ENCODE results near the gene GOLGA6C. TPM values are rescaled to one million over a fixed set of nuclear protein-coding genes. Genes with fewer than 3 reads are reported as not detected.

GOLGA6C gene
- total and polyA plus RNA-seq, 2 donors (not counting 1 experiment from before 2014, with no cell fraction given): not detected

DNA sequence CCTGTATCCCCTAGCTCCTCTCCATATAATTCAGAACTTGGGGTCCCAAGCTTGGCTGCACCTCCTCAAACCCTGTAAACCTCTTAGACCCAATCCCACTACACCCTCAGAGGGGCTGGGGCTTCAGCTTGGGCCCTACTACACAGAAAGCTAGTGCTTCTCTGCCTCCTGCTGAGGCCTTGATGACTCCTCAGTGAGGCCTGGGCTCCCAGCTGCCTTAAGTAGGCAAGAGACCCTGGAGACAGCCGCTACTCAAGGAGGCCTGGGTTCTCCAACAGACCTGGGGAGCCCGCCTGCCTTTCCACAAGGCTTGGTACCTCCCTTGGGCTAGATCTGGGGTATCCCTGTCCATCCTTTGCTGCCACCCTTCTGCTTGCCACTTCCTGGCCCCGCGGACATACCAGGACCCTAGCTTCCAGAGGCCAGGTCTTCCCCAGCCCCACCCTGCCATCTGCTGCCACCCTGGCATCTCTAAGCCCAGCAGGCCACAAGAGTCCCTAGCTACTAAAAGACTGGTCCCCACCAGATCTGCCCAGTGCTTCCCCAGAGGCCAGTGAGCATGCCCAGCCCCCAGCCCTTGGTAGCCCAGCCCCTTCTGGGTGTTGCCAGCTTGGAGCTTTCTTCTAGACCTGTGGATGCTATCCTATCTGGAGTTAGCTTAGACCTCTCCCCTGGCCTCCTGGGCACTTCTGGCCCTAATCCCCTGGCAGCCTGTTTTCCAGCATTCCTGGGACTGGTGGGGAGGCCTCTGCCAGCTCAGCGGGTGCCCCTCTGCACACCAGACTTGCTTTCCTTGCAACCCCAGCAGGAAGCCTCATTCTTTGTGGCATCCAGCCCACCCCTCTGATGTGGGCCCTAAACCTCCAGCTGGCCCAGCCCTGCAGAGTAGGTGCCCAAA lies 42.8 kb upstream of the GOLGA6C start:
- CTCF ChIA-PET: interaction anchor here (0.9 kb wide), 1 partner anchor 172 kb away, joined by 4 read pairs; no protein-coding TSS in a partner anchor

More for the DNA sequence above, 42.8 kb upstream of the GOLGA6C start:
- TF ChIP-seq EZH2 (IDR thresholded peaks at IDR 0.05; ENCODE audit: borderline replicate concordance, insufficient read depth, low read depth, low read length, poor library complexity, severe bottlenecking): no peak
- TF ChIP-seq, protein P1, sequence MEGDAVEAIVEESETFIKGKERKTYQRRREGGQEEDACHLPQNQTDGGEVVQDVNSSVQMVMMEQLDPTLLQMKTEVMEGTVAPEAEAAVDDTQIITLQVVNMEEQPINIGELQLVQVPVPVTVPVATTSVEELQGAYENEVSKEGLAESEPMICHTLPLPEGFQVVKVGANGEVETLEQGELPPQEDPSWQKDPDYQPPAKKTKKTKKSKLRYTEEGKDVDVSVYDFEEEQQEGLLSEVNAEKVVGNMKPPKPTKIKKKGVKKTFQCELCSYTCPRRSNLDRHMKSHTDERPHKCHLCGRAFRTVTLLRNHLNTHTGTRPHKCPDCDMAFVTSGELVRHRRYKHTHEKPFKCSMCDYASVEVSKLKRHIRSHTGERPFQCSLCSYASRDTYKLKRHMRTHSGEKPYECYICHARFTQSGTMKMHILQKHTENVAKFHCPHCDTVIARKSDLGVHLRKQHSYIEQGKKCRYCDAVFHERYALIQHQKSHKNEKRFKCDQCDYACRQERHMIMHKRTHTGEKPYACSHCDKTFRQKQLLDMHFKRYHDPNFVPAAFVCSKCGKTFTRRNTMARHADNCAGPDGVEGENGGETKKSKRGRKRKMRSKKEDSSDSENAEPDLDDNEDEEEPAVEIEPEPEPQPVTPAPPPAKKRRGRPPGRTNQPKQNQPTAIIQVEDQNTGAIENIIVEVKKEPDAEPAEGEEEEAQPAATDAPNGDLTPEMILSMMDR (IDR thresholded peaks at IDR 0.05): no peak
- H3K27ac ChIP-seq (ENCODE audit: low read length in 2 of 2): no peak overlapping the region
- no peaks in the 10 kb centered on the region for H3K9me3 ChIP-seq (ENCODE audit: control extremely low read depth in 1 of 3, control insufficient read depth in 2 of 3, insufficient read depth in 1 of 3, low read length in 2 of 3)
- POLR2A ChIA-PET: interaction anchor here (0.6 to 0.9 kb wide), 2 partner anchors 11 to 421 kb away, joined by 3 to 5 read pairs; no protein-coding TSS in a partner anchor
- ATAC-seq (ENCODE audit: low read depth) (no peak), DNase-seq (no peak)
- peaks cover 19% of the 10 kb centered on the region for H4K20me1 ChIP-seq (ENCODE audit: control insufficient read depth, insufficient read depth, low read length, poor library complexity, severe bottlenecking)
- H3K9ac ChIP-seq (ENCODE audit: low read length): no peak overlapping the region
- peaks cover 0 to 28% of the 10 kb centered on the region in 2 experiments for H3K36me3 ChIP-seq (replicated peaks in 1 of 2; ENCODE audit: control extremely low read depth in 1 of 2, control insufficient read depth in 1 of 2, extremely low read depth in 1 of 2, insufficient read depth in 2 of 2, low read length in 1 of 2)
- H3K27me3 ChIP-seq (replicated peaks in 1 of 4; ENCODE audit: control extremely low read depth in 1 of 4, control insufficient read depth in 3 of 4, insufficient read depth in 4 of 4, low read length in 3 of 4): no peaks in the 10 kb centered on the region
- H3K4me3 Mint-ChIP-seq: no peak overlapping the region
- H3K4me3 ChIP-seq (ENCODE audit: control extremely low read depth in 1 of 5, extremely low read depth in 1 of 5, insufficient read depth in 1 of 5, low read depth in 2 of 5, low read length in 4 of 5): no peak overlapping the region
- H3K9me3 Mint-ChIP-seq (ENCODE audit: insufficient read depth): no peaks in the 10 kb centered on the region
- H3K79me2 ChIP-seq (ENCODE audit: control insufficient read depth, insufficient read depth, low read length): peaks cover 17% of the 10 kb centered on the region
- no peaks in the 10 kb centered on the region for H3K27me3 Mint-ChIP-seq
- H2AFZ ChIP-seq (ENCODE audit: insufficient read depth, low read depth, low read length, poor library complexity, severe bottlenecking): no peak overlapping the region
- H3K4me1 Mint-ChIP-seq: peaks cover 15% of the 10 kb centered on the region
- H3K27ac Mint-ChIP-seq: no peak overlapping the region
- 99% methylated on average over 5 of the region's 5 CpGs for WGBS (ENCODE audit: insufficient coverage)
- intact Hi-C loops (cut with micrococcal nuclease): no loop called here
- H3K4me2 ChIP-seq (replicated peaks; ENCODE audit: low read depth, low read length, poor library complexity, severe bottlenecking): no peak overlapping the region
- H3K4me1 ChIP-seq (ENCODE audit: control insufficient read depth in 2 of 2, insufficient read depth in 2 of 2, low read length in 2 of 2): peaks cover 12 to 13% of the 10 kb centered on the region in 2 donors

All from B cell (primary cell).